ENCODE data around the gene CCDC148. TPM values are rescaled to one million over a fixed set of nuclear protein-coding genes. Genes with fewer than 3 reads are reported as not detected.
"Not testable (repeated sequence)": the region's sequence is repeated elsewhere in the genome, so short reads cannot be mapped to it uniquely, and the experiment has no call there.

CCDC148 gene
- total and polyA plus RNA-seq, 4 experiments from 2014 or later = not detected

GRCh38 chr2:158317642-158318041 lies 138.9 kb downstream of the CCDC148 start:
- ChIA-PET POLR2A (ENCODE audit: partially characterized antibody) (no interaction called here), CTCF (ENCODE audit: partially characterized antibody) (no interaction called here)
- no peak overlapping the region for H3K4me3 ChIP-seq (ENCODE audit: low read length in 2 of 2)
- Mint-ChIP-seq H3K9me3 (peaks cover 0 to 3% (median 0%) of the 10 kb centered on the region in 8 donors), H3K36me3 (no peaks in the 10 kb centered on the region), H3K27me3 (no peaks in the 10 kb centered on the region), H3K4me3 (no peak overlapping the region), H3K4me1 (no peaks in the 10 kb centered on the region), H3K27ac (no peak overlapping the region)
- no peaks in the 10 kb centered on the region for H3K9me3 ChIP-seq (ENCODE audit: control insufficient read depth in 1 of 2, low read length in 2 of 2)
- H3K4me1 ChIP-seq (ENCODE audit: insufficient read depth, low read length) = no peaks in the 10 kb centered on the region
- no peak for DNase-seq
- no peaks in the 10 kb centered on the region for H3K27me3 ChIP-seq (ENCODE audit: insufficient read depth, low read length)
- H3K36me3 ChIP-seq (ENCODE audit: insufficient read depth, low read length) = no peaks in the 10 kb centered on the region
- no peak overlapping the region for H3K27ac ChIP-seq (ENCODE audit: low read depth, low read length)
- intact Hi-C loops (cut with micrococcal nuclease) = no loop called here

GRCh38 chr2:158315803-158316414 lies 140.6 kb downstream of the CCDC148 start:
- Mint-ChIP-seq H3K27ac (no peak overlapping the region), H3K9me3 (peaks cover 0 to 3% (median 0%) of the 10 kb centered on the region in 8 donors), H3K36me3 (no peaks in the 10 kb centered on the region), H3K4me1 (no peaks in the 10 kb centered on the region), H3K4me3 (no peak overlapping the region), H3K27me3 (peaks cover 0 to 2% of the 10 kb centered on the region in 2 donors)
- intact Hi-C loops (cut with micrococcal nuclease) = no loop called here
- DNase-seq = no peak
- ChIA-PET POLR2A (ENCODE audit: partially characterized antibody) (no interaction called here), CTCF (ENCODE audit: partially characterized antibody) (no interaction called here)
- H3K4me3 ChIP-seq (ENCODE audit: low read length in 2 of 2) = no peak overlapping the region
- no peaks in the 10 kb centered on the region for H3K36me3 ChIP-seq (ENCODE audit: insufficient read depth, low read length)
- no peaks in the 10 kb centered on the region for H3K4me1 ChIP-seq (ENCODE audit: insufficient read depth, low read length)
- no peak overlapping the region for H3K27ac ChIP-seq (ENCODE audit: low read depth, low read length)
- H3K9me3 ChIP-seq (ENCODE audit: control insufficient read depth in 1 of 2, low read length in 2 of 2) = no peaks in the 10 kb centered on the region
- no peaks in the 10 kb centered on the region for H3K27me3 ChIP-seq (ENCODE audit: insufficient read depth, low read length)

- CTCF ChIA-PET (ENCODE audit: partially characterized antibody) = no interaction called here
- no peaks in the 10 kb centered on the region for H3K9me3 ChIP-seq (ENCODE audit: control insufficient read depth in 1 of 2, low read length in 2 of 2)
- no peaks in the 10 kb centered on the region for H3K36me3 ChIP-seq (ENCODE audit: insufficient read depth, low read length)
- no peaks in the 10 kb centered on the region for H3K4me1 ChIP-seq (ENCODE audit: insufficient read depth, low read length)
- Mint-ChIP-seq H3K36me3 (no peaks in the 10 kb centered on the region), H3K27ac (no peak overlapping the region), H3K4me1 (no peaks in the 10 kb centered on the region), H3K9me3 (peaks cover 0 to 3% (median 0%) of the 10 kb centered on the region in 8 donors), H3K27me3 (peaks cover 0 to 2% of the 10 kb centered on the region in 2 donors), H3K4me3 (no peak overlapping the region)
- DNase-seq = no peak
- H3K4me3 ChIP-seq (ENCODE audit: low read length in 2 of 2) = no peak overlapping the region
- no peaks in the 10 kb centered on the region for H3K27me3 ChIP-seq (ENCODE audit: insufficient read depth, low read length)
- POLR2A ChIA-PET (ENCODE audit: partially characterized antibody) = no interaction called here
- no peak overlapping the region for H3K27ac ChIP-seq (ENCODE audit: low read depth, low read length)
- intact Hi-C loops (cut with micrococcal nuclease) = no loop called here
Measured at GRCh38 chr2:158315000-158315399, 141.6 kb downstream of the CCDC148 start.

- Histone ChIP-seq H3K36me3 (ENCODE audit: insufficient read depth, low read length) (no peaks in the 10 kb centered on the region), H3K27ac (ENCODE audit: low read depth, low read length) (no peak overlapping the region), H3K4me1 (ENCODE audit: insufficient read depth, low read length) (no peaks in the 10 kb centered on the region), H3K27me3 (ENCODE audit: insufficient read depth, low read length) (no peaks in the 10 kb centered on the region), H3K9me3 (ENCODE audit: control insufficient read depth in 1 of 2, low read length in 2 of 2) (no peaks in the 10 kb centered on the region), H3K4me3 (ENCODE audit: low read length in 2 of 2) (no peak overlapping the region)
- no peaks in the 10 kb centered on the region for H3K4me1 Mint-ChIP-seq
- intact Hi-C loops (cut with micrococcal nuclease) = no loop called here
- H3K9me3 Mint-ChIP-seq = peaks cover 0 to 3% (median 0%) of the 10 kb centered on the region in 8 donors
- H3K4me3 Mint-ChIP-seq = no peak overlapping the region
- ChIA-PET POLR2A (ENCODE audit: partially characterized antibody) (no interaction called here), CTCF (ENCODE audit: partially characterized antibody) (no interaction called here)
- no peak overlapping the region for H3K27ac Mint-ChIP-seq
- H3K36me3 Mint-ChIP-seq = no peaks in the 10 kb centered on the region
- DNase-seq = no peak
- peaks cover 0 to 2% of the 10 kb centered on the region in 2 donors for H3K27me3 Mint-ChIP-seq
Measured at GRCh38 chr2:158313734-158314133, 142.8 kb downstream of the CCDC148 start.

- no peaks in the 10 kb centered on the region for H3K36me3 ChIP-seq (ENCODE audit: insufficient read depth, low read length)
- POLR2A ChIA-PET (ENCODE audit: partially characterized antibody) = no interaction called here
- H3K9me3 ChIP-seq (ENCODE audit: control insufficient read depth in 1 of 2, low read length in 2 of 2) = no peaks in the 10 kb centered on the region
- no peaks in the 10 kb centered on the region for H3K4me1 ChIP-seq (ENCODE audit: insufficient read depth, low read length)
- intact Hi-C loops (cut with micrococcal nuclease) = no loop called here
- no peak overlapping the region for H3K27ac ChIP-seq (ENCODE audit: low read depth, low read length)
- Mint-ChIP-seq H3K4me1 (no peaks in the 10 kb centered on the region), H3K36me3 (no peaks in the 10 kb centered on the region), H3K4me3 (no peak overlapping the region), H3K27me3 (peaks cover 0 to 2% of the 10 kb centered on the region in 2 donors), H3K27ac (no peak overlapping the region), H3K9me3 (peaks cover 0 to 3% (median 0%) of the 10 kb centered on the region in 8 donors)
- no peak overlapping the region for H3K4me3 ChIP-seq (ENCODE audit: low read length in 2 of 2)
- CTCF ChIA-PET (ENCODE audit: partially characterized antibody) = no interaction called here
- no peak for DNase-seq
- no peaks in the 10 kb centered on the region for H3K27me3 ChIP-seq (ENCODE audit: insufficient read depth, low read length)
Measured at GRCh38 chr2:158312981-158313380, 143.6 kb downstream of the CCDC148 start.

GRCh38 chr2:158310407-158310806 lies 146.1 kb downstream of the CCDC148 start:
- H3K9me3 ChIP-seq (ENCODE audit: control insufficient read depth in 1 of 2, low read length in 2 of 2); H3K36me3 ChIP-seq (ENCODE audit: insufficient read depth, low read length); H3K4me3 Mint-ChIP-seq; H3K27me3 ChIP-seq (ENCODE audit: insufficient read depth, low read length); H3K9me3 Mint-ChIP-seq; POLR2A ChIA-PET (ENCODE audit: partially characterized antibody); H3K27ac ChIP-seq (ENCODE audit: low read depth, low read length); CTCF ChIA-PET (ENCODE audit: partially characterized antibody); H3K27me3 Mint-ChIP-seq; DNase-seq; H3K27ac Mint-ChIP-seq; H3K4me1 Mint-ChIP-seq; H3K4me1 ChIP-seq (ENCODE audit: insufficient read depth, low read length); H3K4me3 ChIP-seq (ENCODE audit: low read length in 2 of 2); H3K36me3 Mint-ChIP-seq; intact Hi-C loops (cut with micrococcal nuclease): not testable (repeated sequence)

- Histone ChIP-seq H3K9me3 (ENCODE audit: control insufficient read depth in 1 of 2, low read length in 2 of 2) (no peaks in the 10 kb centered on the region), H3K36me3 (ENCODE audit: insufficient read depth, low read length) (no peaks in the 10 kb centered on the region), H3K27ac (ENCODE audit: low read depth, low read length) (no peak overlapping the region), H3K4me3 (ENCODE audit: low read length in 2 of 2) (no peak overlapping the region), H3K27me3 (ENCODE audit: insufficient read depth, low read length) (no peaks in the 10 kb centered on the region), H3K4me1 (ENCODE audit: insufficient read depth, low read length) (no peaks in the 10 kb centered on the region)
- no peaks in the 10 kb centered on the region for H3K36me3 Mint-ChIP-seq
- no peak overlapping the region for H3K4me3 Mint-ChIP-seq
- no peak overlapping the region for H3K27ac Mint-ChIP-seq
- CTCF ChIA-PET (ENCODE audit: partially characterized antibody) = no interaction called here
- intact Hi-C loops (cut with micrococcal nuclease) = no loop called here
- H3K27me3 Mint-ChIP-seq = no peaks in the 10 kb centered on the region
- no peak for DNase-seq
- H3K4me1 Mint-ChIP-seq = no peaks in the 10 kb centered on the region
- peaks cover 0 to 3% (median 3%) of the 10 kb centered on the region in 8 donors for H3K9me3 Mint-ChIP-seq
- POLR2A ChIA-PET (ENCODE audit: partially characterized antibody) = no interaction called here
Measured at GRCh38 chr2:158305501-158305900, 151.1 kb downstream of the CCDC148 start.

GRCh38 chr2:158300394-158300793 lies 156.2 kb downstream of the CCDC148 start:
- Mint-ChIP-seq H3K4me3 (no peak overlapping the region), H3K27ac (no peak overlapping the region), H3K9me3 (peaks cover 0 to 3% (median under 1%) of the 10 kb centered on the region in 8 donors), H3K36me3 (no peaks in the 10 kb centered on the region), H3K4me1 (no peaks in the 10 kb centered on the region), H3K27me3 (no peaks in the 10 kb centered on the region)
- Histone ChIP-seq H3K9me3 (ENCODE audit: control insufficient read depth in 1 of 2, low read length in 2 of 2) (no peaks in the 10 kb centered on the region), H3K4me1 (ENCODE audit: insufficient read depth, low read length) (no peaks in the 10 kb centered on the region), H3K27me3 (ENCODE audit: insufficient read depth, low read length) (no peaks in the 10 kb centered on the region), H3K4me3 (ENCODE audit: low read length in 2 of 2) (no peak overlapping the region), H3K36me3 (ENCODE audit: insufficient read depth, low read length) (no peaks in the 10 kb centered on the region), H3K27ac (ENCODE audit: low read depth, low read length) (no peak overlapping the region)
- DNase-seq = no peak
- ChIA-PET POLR2A (ENCODE audit: partially characterized antibody) (no interaction called here), CTCF (ENCODE audit: partially characterized antibody) (no interaction called here)
- intact Hi-C loops (cut with micrococcal nuclease) = no loop called here

All from CD4-positive, alpha-beta memory T cell (primary cell).